HG02852 (cell line): ENCODE measurements around the gene TMEM184C.

Source experiments
- ATAC-seq: cut with Tn5 transposase; IDR thresholded peaks from one replicate; pipeline ENCODE4 v1.9.1; 2021; ENCODE audit warnings: mild to moderate bottlenecking, moderate library complexity; ENCODE audit not compliant: unreplicated experiment

TMEM184C gene

DNA sequence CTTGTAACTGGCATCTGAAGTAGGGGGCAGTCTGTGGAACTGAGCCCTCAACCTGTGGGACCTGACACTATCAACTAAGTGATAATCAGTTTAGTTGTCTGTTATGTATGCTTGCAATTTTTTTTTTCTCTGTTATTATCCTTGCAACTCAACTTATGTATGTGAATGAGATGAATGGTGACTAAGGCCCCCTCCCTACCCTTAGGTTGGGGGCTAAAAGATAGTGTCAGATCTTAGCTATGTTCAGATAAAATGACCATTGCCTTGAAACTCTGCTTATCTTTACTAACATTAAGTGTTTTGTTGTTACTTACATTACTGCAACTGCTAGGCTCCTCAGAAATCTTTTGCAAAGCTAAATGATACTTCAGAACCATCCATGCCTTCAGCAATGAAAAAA, 31.5 kb downstream of the TMEM184C start:
- no peak for ATAC-seq

DNA sequence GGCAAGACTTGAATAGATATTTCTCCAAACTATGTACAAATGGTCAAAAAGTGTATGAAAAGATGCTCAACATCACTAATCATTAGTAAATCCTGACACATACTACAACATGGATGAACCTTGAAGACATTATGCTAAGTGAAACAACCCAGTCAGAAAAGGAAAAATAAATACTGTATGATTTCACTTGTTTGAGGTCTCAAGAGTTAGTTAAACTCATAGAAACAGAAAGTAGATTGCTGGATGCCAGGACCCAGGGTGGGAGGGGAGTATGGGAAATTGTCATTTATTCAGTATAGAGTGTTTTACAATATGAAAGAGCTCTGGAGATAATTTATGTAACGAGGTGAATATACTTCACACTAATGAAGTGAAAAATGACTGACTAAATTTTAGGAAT, 34.4 kb downstream of the TMEM184C start:
- no peak for ATAC-seq

DNA sequence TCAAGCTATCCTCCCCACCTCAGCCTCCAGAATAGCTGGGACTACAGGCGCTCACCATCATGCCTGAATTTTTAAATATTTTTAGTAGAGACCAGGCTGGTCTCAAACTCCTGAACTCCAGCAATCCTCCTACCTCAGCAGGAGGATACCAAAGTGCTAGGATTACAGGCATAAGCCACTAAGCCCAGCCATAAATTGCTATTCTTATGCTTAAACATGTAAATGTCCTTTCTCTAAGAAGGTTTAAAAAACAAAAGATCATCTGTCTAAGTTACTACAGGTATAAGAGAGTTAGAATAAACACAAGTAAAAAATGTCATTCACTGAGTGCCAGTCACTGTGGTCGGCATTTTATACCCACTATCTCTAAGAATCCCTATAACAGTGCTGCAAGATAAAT, 38.4 kb downstream of the TMEM184C start:
- ATAC-seq: no peak

DNA sequence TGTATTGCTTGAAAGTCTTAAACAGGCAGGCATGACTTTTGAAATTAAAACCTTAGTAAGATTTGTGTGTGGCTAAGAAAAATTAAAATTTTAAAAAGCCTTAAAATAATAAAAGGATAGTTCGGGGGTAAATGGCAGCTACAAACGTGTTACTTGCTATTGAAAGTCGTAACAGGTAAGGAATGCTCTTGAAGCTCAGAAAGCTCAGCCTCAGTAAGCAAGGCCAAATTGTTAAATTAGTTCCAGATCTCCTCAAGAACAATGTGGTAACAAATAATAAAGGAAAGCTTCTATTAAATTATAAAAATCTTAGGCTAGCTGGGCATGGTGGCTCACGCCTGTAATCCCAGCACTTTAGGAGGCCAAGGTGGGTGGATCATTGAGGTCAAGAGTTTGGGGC, 41.3 kb downstream of the TMEM184C start:
- no peak for ATAC-seq

DNA sequence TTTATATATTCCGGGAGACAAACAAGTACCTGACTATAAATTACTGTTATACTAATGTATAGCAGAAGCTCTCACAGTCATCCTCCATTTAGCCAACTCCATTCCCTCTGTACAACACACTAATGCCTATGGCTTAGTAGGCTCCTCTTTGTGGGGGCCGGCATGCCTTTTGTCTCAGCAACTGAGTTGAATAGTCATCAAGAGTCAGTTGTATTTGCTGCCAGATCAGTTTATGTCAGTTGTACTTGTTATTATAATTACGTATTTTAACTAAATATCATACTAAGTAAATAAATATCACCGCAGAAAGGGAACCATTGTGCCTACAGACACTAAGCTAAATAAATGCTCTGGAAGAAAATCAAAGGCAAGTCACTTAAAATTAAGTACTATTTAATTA, 56.9 kb downstream of the TMEM184C start:
- ATAC-seq: no peak

DNA sequence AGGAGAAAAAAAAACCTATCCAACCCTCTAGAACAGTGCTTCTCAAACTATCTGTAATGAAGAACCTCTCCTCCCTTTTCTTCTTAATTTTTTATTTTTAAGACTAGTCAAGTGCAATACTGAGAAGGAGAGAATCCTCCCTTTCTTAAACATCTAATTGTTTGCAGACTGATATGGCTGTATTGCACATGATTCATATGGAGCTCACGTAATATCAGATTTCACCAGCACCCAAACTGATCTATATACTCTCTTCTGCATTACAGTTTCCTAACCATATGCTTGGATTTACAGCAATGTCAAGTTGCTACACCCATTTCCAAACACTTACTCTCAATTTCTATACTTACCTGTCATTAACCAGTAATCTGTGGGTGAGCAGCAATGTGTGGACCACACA, 57.3 kb downstream of the TMEM184C start:
- no peak for ATAC-seq

DNA sequence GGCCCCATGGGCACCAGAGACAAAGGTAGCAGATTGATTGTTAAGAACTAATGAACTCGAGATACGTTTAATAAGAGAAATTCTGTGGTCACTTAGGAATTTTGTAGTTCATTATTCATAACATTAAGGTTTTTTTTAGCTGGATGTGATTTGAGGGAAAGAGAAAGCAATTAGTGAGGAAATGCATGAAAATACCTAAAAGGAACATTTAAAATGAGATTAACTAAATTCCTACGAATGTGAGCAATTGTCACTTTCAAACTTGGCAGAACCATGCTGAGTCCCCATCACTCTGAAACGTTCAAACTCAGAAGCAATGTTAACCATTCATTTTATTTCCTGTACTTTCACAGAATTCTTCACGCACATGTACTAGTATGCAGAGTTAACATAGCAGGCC, 60.9 kb downstream of the TMEM184C start:
- no peak for ATAC-seq

DNA sequence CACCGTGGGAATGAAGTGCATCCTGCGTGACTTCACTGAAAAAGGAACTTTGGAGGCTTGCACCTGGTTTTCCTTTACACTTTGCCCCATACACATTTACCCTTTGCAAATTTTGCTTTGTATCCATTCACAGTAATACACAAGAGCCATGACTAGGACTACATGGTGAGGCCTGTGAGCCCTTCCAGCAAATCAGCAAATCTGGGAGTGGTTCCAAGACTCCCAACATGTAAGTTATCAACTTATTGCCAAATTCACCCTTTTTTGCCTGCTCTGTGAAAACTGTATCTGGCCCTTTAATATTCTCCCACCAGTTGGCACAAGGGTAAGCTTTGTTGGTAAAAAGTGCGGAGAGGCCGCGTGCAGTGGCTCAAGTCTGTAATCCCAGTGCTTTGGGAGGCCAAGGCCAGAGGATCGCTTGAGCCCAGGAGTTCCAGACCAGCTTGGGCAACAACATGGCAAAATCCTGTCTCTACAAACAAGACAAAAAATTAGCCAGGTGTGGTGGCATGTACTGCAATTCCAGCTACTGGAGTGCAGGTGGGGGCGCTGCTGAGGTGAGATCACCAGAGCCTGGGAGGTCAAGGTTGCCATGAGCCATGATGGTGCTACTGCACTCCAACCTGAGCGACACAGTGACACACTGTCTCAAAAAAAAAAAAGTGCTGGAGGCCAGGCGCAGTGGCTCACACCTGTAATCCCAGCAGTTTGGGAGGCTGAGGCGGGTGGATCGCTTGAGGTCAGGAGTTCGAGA, 61.8 kb downstream of the TMEM184C start:
- no peak for ATAC-seq

DNA sequence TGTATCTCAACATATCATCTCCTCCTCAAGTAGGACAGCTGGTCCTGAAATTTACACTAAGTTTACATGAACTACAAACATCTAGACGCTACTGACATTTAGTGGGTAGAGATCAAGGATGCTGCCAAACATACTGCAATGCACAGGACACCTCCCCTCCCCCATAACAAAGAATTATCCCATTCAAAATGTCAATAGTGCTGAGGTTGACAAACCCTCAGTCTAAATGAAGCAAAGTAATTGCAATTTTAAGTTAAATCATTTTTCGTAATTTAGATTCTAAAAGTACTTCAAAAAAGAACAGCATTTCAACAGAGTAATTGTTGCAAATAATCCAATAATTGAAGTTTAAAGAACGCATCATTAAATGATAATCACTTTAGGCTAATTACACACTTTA, 65.6 kb downstream of the TMEM184C start:
- ATAC-seq: no peak

DNA sequence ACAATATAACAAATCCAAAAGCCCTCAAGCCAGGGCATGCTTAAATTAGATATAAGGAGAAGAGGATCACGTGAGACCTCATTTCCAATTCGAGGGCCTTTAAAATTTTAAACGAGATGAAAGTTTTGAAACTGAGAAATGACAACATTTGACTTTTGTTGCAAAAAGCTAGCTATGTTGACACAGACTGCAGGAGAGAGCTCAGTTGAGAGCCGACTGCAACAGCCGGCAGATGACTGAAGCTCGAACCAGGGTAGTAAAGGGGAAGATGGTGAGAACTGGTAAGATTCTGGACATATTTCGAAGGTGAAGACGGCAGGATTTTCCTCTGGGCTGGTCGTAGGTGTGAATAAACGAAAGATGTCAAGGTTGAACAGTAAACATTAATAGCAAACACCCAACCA, 66.0 kb downstream of the TMEM184C start:
- peak; percentile 13 for ATAC-seq

DNA sequence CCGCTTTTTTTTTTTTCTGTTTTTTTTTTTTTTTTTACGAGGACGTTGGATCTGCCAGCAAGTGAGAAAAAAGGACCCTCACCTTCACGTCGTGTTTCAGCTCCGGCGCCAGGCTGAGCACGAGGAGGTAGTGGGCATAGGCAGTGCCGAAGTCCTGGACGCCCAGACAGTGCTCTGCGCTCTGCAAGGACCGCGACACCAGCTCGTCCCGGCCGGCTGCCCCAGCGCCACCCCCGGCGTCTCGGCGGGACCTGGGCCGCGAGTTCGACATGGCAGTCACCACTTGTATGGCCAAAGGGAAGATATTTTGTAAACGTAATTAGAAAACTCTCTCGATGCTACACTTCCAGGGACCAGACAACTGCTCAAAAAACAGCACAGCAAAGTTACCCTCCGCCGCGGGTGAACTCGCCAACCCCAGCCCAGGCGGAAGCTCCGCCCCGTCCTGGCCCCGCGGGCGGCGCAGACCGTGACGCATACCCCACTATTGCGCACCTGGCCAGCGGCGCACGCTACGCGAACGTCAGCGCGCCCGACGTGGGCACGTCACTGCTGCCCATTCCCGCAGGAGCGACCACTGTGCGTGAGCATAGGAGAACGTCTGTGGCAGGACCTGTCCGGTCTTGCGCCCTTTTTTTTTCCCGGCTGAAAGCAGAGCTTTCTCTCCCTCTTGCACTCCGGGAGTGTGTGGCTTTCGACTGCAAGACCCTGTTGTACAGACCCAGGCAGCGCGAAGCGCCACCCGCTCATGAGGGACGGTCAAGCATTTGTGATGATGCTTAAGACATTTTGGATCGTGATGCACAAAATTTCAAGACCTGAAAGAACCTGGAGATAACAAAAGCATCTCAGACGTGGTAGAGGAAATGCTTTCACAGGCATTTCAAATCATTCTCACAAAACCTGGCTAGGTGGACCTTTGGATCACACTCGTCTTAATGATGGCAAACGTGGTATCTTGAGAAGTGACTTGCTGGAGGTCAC, 66.8 kb downstream of the TMEM184C start, which contains the start of gene PRMT9:
Gene PRMT9, minus strand, starts transcription at position 447 of the 984 bp plus-strand sequence. Its CDS starts 176 bp downstream, at position 271.
- peak; percentile 99 for ATAC-seq

DNA sequence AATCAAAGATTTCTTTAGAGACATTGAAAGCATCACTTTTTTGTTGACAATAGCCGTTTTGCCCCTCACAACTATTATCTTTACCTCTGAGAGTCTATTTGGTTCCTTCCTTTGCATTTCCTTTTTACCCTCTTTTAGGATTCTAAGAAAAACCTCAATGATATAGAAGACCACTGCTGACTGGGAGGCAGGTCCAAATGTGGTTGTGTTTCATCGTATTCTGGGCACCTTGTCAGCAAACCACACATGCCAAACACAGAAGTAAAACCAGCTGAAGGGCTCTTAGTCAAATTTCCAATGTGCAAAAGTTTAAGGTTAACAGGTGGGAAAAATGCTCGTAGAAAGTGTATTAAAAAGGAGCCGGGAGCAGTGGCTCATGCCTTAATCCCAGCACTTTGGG, 71.9 kb downstream of the TMEM184C start:
- ATAC-seq: no peak

DNA sequence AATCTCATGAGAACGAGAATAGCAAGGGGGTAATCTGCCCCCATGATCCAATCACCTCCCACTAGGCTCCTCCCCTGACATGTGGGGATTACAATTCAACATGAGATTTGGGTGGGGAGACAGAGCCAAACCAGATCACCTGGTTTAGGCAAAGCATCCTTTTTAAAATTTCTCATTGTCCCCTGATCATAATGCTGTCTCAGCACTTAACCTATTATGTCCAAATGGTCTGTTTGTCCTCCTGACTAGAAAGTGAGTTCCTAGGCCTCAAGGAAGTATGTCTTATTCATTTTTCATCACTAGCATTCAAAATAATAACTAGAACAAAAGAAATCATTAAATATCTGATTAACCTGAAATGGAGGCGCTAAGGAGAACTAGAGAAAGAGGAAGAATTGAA, 74.6 kb downstream of the TMEM184C start:
- no peak for ATAC-seq

DNA sequence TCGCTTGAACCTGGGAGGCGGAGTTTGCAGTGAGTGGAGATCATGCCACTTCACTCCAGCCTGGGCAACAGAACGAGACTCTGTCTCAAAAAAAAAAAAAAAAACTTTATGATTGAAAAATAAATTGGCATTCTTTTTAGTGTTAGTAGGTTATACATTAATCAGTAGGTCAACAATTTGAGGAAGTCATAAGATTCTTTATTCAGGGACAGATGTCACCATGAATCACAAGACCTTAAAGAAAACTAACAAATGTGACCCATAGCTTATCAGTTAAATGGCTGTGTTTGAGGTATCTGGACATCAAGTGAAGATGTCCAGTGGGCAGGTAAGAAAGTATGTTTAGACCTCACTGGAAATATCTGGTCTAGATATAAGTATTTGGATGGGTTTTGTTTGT, 76.0 kb downstream of the TMEM184C start:
- ATAC-seq: no peak

DNA sequence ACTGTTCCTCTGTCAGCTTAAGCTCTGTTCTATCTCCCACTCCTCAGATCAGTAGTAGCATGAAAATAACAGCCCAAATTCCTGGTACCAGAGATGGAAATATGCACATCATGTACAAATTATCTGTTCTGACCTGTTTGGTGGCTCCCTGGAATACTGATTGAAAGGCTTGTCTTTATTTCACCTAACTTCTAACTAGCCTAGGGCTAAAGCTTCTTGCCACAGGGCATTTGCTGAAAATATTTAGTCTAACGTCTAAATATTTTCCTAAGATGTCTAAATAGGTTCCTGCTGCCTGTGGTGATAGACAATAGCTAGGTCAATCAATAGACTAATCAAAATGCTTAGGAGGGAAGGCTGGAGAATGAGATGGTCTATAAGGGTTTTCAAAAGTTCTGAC, 79.7 kb downstream of the TMEM184C start:
- no peak for ATAC-seq

DNA sequence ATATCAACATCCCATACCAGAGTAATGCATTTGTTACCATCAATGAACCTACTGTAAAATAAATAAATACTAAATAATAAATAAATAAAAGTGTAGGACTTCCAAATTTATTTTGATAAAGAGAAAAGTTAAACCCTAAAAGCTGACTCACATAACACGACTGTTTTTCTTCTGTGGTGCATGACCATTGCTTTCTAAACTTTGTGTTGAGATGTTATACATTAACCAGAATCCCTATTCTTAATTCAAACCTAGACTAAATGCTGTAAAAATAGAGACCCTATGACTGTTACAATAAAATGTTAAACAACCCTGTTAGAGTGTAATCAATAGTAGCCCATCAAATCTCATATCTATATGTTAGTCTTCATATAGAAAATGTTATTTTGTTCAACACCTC, 87.6 kb downstream of the TMEM184C start:
- ATAC-seq: no peak

DNA sequence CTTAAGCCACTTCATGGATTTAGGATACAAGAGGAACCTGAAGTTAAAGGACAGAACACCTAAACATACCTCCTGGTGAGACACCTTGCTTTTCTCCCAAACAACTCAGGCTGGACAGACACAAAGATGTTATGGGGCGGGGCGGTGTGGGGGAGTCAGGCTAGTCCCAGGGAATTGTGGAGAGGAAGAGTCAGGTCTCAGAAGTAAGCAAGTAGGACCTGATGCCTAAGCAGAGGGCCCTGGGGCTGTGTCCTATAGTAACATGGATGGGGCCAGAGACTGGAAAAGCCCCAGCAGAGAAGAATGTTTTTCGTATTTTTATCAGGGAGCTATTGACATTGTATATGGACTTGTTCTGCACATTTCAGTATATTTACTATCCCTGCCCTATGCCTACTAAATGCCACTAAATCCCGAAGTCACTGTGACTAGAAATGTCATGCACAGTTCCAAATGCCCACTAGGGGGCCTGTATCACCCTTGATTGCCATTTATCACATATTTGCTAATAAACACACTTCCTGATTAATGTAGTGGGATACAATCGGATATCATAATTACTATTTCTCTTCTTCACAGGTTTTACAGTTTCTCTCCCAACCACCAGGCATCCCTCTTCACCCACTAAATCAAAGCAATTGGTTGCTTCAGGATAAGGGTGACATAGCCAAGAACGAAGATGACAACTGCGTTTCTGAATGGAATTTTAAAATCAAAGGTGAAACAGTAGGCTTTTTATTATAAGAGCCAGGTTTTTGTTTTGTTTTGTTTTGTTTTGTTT, 90.9 kb downstream of the TMEM184C start:
- ATAC-seq: peak; percentile 65

DNA sequence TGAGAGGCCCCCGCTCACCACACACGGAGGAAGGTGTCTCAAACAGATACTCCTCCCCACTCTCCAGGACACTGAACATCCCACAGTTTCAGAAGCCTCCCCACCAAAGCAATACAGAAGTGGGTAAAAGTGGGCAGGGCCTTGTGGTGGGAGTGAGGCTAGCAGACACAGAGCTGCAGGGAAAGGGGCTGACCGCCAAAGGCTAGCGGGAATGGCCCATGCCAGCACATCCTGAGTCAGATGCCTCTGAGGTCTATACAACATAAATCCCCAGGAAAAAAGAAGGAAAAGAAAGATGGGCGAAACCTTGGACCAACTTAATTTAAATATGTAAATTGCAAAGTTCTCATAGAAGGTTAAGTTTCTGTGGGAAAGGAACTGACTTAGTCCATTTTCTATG, 92.8 kb downstream of the TMEM184C start:
- ATAC-seq: no peak

DNA sequence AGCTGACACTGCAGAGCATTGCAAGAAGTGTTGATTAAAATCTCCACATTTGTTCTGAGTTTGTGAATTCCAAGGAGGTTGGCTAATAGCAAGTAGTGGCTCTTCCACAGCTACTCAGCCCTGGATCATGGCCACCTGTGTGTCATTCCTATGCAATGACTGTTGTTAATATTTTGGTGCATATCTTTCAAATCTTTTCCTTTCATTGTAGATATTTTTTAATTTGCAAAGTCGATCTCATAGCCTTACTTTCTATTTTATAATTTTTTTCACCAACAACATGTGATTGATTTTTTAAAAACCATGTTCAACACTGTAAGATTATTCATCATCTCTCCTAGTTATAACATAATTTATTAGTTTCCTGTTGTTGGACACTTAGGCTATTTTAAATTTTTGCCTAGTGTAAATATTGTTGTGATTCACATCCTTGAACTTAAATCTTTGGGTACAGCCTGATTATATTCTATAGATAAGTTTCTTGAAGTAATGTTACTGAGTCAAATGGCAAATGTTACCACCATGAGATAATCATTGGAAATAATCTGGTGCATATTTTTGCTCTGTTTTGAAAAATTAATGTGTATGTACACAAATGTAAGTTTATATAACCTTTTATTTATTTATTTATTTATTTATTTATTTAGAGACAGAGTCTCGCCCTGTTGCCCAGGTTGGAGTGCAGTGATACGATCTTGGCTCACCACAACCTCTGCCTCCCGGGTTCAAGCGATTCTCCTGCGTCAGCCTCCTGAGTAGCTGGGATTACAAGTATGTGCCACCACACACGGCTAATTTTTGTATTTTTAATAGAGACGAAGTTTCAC, 97.6 kb downstream of the TMEM184C start:
- ATAC-seq: no peak

DNA sequence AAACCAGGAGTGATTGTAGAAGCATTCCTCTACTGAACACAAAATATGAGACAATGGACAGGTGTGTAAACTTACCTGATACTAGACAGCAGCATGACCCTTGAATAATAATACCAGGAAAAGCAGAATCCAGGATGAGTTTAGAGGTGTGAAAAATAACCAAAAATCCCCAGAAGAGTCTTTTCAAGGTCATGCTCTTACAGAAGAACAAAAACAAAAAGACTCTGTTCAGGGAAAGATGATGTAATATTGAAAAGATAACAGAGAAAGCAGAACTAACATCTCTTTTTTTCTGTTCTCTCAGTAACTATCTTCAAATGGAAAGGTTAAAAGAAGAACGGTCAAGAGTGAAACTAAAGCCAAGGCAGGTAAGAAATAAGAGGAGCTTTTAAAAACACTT, 100.7 kb downstream of the TMEM184C start:
- peak; percentile 91 for ATAC-seq
